ENCODE results near the gene MKRN2OS.

The MKRN2OS gene, protein sequence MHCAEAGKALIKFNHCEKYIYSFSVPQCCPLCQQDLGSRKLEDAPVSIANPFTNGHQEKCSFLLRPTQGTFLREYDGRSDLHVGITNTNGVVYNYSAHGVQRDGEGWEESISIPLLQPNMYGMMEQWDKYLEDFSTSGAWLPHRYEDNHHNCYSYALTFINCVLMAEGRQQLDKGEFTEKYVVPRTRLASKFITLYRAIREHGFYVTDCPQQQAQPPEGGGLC

DNA sequence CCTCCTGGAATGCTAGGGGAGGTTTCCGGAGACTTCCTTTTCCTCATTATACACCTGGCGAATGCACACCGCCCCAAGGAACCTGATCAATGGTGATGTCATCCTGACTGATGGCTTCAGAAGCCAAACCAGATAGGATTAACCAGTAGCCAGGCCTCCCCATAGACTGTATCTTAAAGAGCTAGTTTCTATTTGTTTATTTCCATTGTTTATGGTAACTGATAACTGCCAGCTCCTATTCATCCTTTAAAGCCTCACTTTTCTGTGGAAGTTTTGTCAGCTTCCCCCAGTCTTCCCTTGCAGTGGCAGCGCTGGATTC is at the start of gene MKRN2OS:
TSS of gene MKRN2OS (minus strand) at position 27 of the 319 bp plus-strand sequence. CDS start 35 bp downstream, outside the sequence.
- no peak for DNase-seq

DNA sequence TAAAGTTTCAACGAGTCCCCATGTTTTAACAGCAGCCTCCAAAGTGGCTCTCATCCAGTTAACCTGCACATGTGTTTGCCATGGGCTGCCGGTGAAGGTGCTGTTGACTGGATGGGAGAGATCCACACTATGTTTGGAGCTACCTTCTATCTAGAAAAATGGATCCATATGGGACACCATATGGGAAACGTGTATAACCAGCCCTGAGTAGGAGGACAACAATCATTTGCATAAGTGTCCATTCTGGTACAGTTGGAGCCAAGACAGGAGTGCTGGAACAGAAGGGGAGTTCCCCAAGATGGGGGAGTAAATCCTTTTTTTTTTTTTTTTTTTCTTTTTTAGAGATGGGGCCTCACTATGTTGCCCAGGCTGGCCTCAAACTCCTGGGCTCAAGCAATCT is 48.2 kb upstream of the MKRN2OS start:
- no peak for DNase-seq

DNA sequence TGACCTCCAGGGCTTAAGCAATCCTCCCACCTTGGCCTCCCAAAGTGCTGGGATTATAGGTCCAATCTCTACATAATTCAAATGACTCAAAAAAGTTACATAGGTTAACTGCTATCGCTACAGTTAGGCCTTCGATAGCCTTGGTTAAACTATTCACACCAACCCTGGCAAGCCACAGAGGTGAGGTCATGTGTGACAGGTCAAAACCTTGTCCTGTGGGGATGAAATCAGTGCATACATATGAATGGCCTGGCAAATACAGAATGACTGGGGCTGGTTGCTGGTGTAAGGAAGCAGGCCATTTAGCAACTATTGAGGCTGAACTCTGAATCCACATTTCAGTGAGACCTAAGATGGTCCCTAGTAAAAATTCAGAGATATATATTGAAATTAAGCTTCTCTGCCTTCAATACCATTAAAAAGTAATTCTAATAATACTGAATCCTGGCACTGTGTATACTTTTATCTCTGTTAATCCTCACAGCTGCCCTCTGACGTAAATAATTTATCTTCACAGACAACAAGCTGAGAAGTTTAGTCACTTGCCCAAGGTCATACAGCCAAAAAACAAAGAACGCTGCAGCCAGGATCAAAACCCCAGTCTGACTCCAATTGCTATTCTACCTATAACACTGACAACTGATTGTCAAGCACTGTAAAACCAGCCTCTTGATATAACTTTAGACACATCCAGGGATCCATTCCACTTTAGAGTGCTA is 46.9 kb upstream of the MKRN2OS start:
- DNase-seq, result no peak

DNA sequence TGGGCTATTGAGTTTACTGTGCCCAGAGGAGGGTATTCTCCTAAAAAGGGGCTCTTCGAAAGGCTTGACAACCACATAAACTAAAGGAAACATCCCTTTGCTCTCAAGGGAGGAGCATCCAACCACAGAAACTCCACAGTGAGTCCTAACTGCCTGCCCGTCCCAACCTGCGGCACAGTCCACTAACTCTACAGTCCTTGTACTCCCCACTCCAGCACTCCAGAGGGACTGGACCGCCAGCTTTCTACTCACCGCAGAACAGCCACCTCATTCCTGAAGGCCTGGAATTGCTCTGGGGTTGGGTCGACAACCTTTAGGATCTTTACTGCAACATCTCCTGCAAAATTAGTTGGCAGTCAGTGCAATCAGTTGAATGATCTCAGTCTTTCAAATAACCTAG is 46.2 kb upstream of the MKRN2OS start:
- no peak for DNase-seq

DNA sequence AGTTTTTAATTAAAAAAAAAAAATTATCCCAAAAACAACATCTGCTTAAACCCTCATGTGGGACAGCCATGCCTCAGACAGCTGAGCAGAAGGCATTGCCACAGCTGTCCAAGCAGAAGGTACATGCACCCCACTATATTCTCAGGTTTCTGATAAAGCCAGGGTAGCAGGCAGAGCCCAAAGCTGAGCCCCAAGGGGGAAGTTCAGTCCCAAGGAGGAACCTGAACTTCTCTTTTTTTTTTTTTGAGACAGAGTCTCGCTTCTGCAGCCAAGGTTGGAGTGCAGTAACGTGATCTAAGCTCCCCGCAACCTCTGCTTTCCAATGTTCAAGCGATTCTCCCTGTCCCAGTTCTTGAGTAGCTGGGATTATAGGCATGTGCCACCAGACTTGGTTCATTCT is 44.8 kb upstream of the MKRN2OS start:
- DNase-seq, result no peak

DNA sequence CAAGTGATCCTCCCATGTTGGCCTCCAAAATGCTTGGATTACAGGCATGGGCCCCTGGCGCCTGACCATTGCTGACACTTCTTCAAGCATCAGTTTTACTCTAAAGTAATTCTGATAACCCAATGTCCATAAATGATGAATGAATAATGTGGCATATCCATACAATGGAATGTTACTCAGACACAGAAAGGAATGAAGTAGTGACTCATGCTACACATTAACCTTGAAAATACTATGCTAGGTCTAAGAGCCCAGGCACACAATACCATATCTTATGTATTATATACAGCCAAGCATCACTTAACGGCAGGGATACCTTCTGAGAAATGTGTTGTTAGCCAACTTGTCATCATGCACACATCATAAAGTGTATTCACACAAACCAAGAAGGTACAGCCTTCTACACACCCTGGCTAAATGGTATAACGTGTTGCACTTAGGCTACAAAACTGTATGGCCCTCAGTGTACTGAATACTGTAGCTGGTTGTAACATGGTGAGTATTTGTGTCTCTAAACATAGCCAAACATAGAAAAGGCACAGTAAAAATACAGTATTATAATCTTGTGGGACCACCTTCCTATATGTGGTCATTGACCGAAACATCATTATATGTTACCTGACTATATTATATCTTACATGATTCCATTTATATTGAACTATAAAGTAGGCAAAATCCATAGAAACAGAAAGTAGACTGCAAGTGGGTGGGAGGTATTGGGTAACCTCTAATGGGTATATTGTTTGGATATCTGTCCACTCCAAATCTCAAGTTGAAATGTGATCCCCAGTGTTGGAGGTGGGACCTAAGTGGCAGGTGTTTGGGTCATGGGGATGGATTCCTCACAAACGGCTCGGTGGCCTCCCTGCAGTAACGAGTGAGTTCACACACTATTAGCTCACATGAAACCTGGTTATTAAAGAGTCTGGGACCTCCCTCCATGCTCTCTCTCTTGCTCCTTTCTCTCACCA is 43.0 kb upstream of the MKRN2OS start:
- peak; percentile 50 for DNase-seq

DNA sequence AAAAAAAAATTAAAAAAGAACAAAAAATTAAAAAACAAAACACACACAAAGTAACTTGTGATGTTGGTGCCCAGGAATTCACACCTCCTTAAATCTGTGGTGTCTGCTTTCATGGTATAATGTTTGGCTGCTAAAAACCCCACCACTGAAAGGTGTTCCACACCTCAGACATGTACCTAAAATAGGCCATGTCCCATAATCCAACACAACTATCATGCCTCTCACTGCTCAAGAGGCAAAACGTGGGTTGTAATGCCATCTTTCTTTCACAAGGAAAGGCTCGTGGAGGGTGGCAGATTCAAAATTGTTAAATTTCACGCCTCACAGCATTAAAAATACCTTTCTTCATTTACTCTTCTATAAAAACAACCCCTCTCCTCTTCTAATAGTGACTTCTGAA is 41.1 kb upstream of the MKRN2OS start:
- no peak for DNase-seq

DNA sequence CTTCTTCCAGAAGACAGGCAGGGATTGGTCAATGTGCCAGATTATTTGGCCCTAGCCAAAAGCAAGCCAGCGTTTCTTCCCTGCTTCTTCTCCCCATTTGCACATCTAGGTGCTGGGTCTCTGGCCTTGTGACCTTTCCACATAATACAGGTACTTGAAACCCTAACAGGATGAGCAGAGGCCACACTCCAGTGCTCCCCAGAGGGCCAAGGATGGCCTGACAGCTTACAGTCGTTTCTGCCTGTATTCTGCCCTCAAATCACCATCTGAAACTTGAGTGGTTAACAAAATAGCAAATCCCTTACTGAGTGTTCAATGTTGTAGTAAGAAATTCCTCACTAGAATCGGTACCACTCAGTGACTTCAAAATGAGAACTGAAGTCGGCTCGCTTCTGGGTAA is 40.7 kb upstream of the MKRN2OS start:
- DNase-seq, result no peak

DNA sequence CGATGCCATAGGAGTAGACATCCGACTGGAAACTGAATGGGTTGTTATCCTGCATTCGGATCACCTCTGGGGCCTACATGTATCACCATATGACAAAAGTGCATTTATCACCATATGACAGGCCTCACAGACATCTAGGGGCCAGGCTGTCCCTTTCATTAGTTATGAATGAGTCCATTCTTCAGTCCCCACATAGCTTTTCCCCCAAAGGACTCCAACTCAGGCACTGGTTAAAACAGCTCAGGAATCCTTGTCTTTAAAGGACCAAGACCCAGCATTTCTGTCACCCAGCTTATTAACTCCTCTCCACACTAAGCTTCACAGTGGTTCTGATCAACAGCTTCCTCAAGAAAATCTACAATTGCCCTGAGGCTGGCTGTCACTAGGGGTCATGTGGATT is 39.9 kb upstream of the MKRN2OS start:
- DNase-seq, result no peak

DNA sequence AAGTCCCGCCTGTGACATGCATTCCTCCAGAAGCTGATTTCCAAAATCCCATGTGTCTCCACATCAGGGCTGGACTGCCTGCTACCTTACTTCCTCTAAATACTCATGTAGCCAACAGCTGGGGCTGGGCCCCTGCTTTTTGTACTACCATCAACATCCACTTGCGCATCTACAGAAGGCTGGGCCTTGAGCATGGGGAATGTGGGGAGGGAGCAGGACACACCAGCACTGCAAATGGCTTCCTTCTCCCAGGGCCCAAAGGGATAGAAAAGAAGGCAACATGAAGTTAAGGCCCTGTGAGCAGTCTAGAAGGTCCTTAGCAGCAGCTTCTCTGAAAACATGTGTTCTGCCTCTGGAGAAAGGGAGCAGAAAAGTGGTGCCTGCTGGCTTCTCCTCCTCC is 38.8 kb upstream of the MKRN2OS start:
- no peak for DNase-seq

DNA sequence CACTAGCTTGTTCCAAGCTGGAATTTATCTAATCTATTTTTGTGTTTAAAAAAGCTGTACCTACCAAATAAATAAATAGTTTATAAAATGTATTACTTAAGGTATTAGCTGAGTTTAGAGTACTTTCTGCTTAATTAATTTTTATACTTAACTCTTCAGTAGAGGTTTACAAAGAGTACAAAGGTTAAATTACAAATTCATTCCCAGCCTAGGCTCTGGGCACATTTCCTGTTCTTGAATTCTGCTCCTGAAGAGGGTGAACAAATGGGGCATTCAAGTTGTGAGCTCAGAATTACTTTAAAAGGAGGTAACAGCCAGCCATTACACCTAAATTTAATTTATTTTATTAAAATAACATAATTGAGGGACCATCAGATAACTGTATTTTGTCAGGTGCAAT is 38.0 kb upstream of the MKRN2OS start:
- DNase-seq, result no peak

DNA sequence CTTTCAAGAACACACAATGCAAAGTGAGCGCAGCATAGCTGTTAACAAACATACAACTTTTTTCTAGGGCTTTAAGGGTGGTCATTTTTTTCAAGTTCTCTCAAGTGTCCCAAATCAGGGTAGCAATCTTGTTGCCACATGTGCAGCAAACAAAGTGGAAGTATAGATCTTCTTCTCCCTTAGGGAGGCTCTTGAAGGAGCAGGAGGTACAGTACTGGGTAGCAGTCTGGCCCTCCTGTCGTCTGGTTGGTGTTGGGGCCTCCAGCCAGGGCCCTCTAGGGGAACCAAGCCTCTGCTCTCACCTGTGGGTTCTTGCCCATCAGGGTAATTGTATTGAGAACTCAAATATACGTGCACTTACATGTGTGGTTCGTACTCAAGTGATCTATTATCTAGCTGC is 37.4 kb upstream of the MKRN2OS start:
- no peak for DNase-seq

DNA sequence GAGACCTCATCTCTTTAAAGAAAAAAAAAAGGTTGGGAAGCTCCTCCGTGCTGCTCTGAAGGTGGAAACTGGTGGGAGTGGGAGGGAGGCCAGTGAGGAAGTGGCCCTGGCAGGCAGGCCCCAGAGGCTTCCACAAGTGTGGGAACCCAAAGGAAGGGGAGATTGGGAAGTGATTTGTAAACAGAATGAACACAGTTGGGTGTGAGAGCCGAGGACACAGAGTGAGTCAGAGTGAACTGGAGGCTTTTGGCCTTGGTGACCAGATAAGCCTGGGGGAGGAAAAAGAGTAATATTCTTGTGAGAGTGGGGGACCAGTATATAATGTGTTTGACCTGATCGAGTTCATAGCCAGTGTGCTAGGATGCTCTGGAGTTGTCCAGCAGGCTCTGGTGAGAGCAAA is 34.6 kb upstream of the MKRN2OS start:
- DNase-seq, result no peak

DNA sequence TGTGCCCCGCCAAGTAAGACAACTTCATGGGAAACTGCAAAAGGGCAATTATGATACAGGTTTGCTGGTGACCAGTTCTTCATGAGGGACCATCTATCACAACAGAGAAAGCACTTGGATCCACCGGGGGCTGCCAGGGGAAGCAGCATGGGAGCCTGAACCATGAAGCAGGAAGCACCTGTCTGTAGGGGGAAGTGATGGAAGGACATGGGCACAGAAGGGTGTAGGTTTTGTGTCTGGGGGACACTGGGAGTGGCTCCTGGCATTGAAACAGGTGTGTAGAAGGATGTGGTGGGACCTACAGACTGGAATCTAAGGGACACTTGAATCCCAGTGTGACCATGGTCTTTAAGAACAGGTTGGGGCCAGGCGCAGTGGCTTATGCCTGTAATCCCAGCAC is 34.2 kb upstream of the MKRN2OS start:
- no peak for DNase-seq

DNA sequence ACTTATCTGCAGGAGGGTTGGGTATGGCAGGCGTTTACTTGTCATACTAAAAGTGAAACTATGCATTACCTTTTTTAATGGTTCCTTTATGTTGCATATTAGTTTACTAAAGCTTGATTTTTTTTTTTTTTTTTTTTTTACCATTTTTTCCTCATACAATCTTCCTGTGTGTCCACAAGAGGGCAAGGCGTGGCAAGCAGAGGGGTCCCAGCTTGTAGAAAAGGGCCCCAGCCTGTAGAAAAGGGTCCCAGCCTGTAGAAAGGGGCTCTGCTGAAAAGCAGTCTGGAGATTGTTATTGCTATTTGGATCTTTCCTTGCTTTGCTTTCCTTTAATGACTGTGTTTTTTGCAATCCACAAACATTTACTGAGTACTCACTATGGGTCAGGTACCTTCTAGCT is 33.4 kb upstream of the MKRN2OS start:
- DNase-seq, result no peak

DNA sequence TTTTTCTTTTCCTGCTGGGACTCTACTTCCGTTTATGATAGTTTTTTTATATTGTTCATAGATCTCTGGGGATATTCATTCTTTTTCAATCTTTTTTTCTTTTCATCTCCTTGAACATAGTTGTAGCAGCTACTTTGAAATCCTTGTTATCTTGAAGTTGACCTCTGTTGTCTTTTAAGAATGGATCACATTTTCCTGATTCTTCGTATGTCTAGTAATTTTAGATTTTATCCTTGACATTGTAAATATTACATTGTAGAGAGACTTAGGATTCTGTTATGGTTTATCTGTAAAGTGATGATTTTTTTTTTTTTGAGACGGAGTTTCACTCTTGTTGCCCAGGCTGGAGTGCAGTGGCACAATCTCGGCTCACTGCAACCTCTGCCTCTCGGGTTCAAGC is 32.1 kb upstream of the MKRN2OS start:
- DNase-seq, result no peak

DNA sequence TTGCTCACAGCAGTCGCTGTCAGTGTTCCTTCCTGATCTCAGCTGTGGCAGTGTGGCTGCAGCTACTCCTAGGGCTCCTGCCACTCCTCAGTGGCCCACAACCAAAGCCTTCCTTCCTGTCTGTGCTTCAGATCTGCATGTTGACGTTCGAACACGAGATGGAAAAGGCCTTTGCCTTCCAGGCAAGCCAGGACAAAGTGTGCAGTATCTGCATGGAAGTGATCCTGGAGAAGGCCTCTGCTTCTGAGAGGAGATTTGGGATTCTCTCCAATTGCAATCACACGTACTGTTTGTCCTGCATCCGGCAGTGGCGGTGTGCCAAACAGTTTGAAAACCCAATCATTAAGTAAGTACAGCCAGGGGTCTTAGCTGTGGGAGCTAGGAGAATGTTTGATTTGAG is 29.4 kb upstream of the MKRN2OS start:
- DNase-seq, result no peak

DNA sequence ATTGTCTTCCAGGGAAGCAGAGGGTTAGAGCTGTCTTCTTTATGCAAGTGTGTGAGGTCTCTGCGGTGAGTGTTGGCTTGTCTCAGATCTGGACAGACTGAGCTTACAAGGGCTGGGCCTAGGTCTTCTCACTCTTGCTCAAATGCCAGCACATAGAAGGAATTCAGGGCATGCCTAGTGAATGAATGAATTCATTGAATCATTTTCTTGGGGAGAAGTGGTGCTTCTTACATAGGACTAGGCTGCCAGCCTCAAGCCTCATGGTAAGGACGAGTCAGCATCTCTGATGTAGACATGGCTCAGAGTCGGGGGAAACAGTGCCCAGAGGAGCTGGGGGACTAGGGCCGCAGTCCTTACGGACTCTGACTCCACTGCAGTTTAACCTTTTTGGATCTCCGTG is 28.8 kb upstream of the MKRN2OS start:
- no peak for DNase-seq

DNA sequence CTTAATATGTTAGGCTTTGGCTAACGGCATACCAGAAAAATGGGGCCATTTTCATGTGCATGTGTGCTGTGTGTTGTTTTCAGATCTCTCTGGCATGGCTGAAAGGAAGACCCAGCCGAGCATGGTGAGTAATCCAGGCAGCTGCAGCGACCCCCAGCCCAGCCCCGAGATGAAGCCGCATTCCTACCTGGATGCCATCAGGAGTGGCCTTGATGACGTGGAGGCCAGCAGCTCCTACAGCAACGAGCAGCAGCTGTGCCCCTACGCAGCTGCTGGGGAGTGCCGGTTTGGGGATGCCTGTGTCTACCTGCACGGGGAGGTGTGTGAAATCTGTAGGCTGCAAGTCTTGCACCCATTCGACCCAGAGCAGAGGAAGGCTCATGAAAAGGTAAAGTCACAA is 26.7 kb upstream of the MKRN2OS start:
- DNase-seq, result no peak

DNA sequence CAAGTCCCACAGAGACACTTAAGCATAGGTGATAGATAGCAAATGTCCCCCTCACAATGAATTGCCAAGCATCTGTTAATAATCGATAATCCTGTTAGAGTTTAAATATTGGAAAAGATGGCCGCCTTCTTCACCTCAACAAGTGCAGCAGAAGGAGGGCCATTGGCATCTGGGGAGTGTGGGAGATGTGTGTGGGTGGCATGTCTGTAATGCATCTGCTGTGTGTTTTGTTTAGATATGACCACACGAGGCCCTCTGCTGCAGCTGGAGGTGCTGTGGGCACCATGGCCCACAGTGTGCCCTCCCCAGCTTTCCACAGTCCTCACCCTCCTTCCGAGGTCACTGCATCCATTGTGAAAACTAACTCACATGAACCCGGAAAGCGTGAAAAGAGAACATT is 24.5 kb upstream of the MKRN2OS start:
- no peak for DNase-seq

DNA sequence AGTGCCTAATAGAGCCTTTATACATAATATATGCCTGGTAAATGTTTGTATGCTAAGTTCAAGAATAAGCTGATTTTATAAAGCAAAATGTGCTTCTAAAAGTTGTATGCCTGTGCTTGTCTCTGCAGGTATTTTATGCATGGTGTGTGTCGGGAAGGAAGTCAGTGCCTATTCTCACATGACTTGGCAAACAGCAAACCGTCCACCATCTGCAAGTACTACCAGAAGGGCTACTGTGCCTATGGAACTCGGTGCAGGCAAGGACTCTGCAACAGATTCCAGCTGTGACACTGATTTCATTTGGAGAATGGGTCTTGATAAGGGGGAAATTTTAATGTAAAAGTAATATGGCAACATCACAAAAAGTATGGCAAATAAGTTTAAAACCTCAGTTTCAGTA is 23.4 kb upstream of the MKRN2OS start:
- DNase-seq, result no peak

DNA sequence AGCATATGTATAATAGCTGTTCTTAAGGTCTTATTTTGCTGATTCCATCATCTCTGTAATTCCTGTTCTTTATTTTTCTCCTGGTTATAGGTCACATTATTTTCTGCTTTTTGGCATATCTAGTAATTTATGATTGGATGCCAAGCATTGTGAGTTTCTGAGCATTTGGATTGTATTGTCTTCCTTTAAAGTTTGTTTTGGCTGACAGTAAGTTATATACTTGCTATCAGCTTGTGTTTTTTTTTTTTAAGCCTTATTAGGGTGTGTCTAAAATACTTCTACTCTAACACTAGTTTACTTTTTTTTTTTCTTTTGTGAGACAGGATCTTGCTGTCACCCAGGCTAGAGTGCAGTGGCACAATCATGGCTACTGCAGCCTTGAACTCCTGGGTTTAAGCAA is 21.7 kb upstream of the MKRN2OS start:
- no peak for DNase-seq

DNA sequence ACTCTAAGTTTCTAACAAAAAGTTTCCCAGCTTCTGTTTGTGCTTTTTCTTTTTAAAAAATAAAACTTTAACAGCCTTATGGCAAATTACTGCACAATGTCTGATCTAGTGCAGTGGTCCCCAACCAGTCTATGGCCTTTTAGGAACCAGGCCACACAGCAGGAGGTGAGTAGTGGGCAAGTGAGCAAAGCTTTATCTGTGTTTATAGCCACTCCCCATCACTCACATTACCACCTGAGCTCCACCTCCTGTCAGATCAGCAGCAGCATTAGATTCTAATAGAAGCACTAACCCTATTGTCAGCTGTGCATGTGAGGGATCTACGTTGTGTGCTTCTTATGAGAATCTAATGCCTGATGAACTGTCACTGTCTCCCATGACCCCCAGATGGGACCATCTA is 17.2 kb upstream of the MKRN2OS start:
- no peak for DNase-seq

DNA sequence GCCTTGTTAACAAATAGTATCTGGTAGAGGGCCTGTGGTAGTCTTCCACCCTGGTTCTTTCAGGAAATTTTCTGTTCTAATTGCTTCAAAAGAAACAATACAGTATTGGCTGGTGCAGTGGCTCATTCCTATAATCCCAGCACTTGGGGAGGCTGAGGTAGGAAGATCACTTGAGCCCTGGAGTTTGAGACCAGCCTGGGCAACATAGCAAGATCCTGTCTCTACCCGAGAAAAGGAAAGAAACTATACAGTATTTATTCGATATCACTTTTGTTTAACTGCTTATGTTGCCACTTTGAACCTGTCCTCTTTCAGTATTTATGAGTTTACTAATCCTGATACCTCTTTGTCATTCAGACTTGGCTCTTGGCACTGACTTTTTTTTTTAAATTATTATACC is 16.1 kb upstream of the MKRN2OS start:
- no peak for DNase-seq

Measured in SHP77 treated with DMSO at 0.1 percent for 48 hours (cell line).